Measurements from ENCODE around the gene COL1A2. TPM values are rescaled to one million over a fixed set of nuclear protein-coding genes. Genes with fewer than 3 reads are reported as not detected.

The COL1A2 gene
- total RNA-seq, 1 experiment from 2014 or later, result 81.2 TPM

DNA sequence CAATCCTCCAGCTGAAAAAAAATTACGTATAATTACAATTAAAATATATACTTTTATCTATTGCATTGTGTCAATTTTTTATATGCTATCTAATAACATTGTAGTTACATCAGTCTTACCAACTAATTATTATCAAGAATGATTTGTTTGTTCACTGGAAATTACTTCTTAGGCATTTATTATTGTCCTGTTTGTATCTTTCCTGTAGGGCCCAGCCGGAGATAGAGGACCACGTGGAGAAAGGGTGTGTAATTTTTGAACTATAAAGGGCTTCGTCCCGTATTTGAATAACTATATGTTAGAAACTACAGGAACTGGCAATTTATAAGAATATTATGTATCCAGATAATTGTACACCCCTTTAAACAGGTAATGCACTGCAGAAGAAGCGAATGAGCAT, 4.1 kb downstream of the COL1A2 start:
- Mint-ChIP-seq H3K4me1 (peaks cover 17% of the 10 kb centered on the region), H3K27me3 (ENCODE audit: low read depth) (peaks cover 2% of the 10 kb centered on the region), H3K4me3 (no peak overlapping the region), H3K36me3 (peaks cover 29% of the 10 kb centered on the region), H3K9me3 (no peaks in the 10 kb centered on the region), H3K27ac (no peak overlapping the region)
- ATAC-seq, result no peak
- POLR2A ChIA-PET, result no interaction called here
- CTCF ChIA-PET, result interaction anchor here (6.2 kb wide), 1 partner anchor 111 kb away, joined by 380 read pairs; no protein-coding TSS in a partner anchor
- TF ChIP-seq, protein P1, sequence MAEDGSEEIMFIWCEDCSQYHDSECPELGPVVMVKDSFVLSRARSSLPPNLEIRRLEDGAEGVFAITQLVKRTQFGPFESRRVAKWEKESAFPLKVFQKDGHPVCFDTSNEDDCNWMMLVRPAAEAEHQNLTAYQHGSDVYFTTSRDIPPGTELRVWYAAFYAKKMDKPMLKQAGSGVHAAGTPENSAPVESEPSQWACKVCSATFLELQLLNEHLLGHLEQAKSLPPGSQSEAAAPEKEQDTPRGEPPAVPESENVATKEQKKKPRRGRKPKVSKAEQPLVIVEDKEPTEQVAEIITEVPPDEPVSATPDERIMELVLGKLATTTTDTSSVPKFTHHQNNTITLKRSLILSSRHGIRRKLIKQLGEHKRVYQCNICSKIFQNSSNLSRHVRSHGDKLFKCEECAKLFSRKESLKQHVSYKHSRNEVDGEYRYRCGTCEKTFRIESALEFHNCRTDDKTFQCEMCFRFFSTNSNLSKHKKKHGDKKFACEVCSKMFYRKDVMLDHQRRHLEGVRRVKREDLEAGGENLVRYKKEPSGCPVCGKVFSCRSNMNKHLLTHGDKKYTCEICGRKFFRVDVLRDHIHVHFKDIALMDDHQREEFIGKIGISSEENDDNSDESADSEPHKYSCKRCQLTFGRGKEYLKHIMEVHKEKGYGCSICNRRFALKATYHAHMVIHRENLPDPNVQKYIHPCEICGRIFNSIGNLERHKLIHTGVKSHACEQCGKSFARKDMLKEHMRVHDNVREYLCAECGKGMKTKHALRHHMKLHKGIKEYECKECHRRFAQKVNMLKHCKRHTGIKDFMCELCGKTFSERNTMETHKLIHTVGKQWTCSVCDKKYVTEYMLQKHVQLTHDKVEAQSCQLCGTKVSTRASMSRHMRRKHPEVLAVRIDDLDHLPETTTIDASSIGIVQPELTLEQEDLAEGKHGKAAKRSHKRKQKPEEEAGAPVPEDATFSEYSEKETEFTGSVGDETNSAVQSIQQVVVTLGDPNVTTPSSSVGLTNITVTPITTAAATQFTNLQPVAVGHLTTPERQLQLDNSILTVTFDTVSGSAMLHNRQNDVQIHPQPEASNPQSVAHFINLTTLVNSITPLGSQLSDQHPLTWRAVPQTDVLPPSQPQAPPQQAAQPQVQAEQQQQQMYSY (CRISPR knock-in tag; IDR thresholded peaks at IDR 0.05), result no peak
- TF ChIP-seq NFYB (CRISPR knock-in tag; conservative IDR thresholded peaks at IDR 0.05; ENCODE audit: low read depth) (no peak), TEAD4 (CRISPR knock-in tag; IDR thresholded peaks at IDR 0.05) (no peak), TEAD1 (CRISPR knock-in tag; IDR thresholded peaks at IDR 0.05) (no peak), GABPB1 (CRISPR knock-in tag; IDR thresholded peaks at IDR 0.05) (no peak), SMAD4 (CRISPR knock-in tag; IDR thresholded peaks at IDR 0.05) (no peak), FOXP1 (CRISPR knock-in tag; IDR thresholded peaks at IDR 0.05; ENCODE audit: borderline replicate concordance) (no peak), MYBL2 (CRISPR knock-in tag; IDR thresholded peaks at IDR 0.05) (no peak), TCF7 (CRISPR knock-in tag; IDR thresholded peaks at IDR 0.05; ENCODE audit: low read depth) (no peak), ZNF121 (CRISPR knock-in tag; IDR thresholded peaks at IDR 0.05) (no peak)
- TF ChIP-seq, protein P2, sequence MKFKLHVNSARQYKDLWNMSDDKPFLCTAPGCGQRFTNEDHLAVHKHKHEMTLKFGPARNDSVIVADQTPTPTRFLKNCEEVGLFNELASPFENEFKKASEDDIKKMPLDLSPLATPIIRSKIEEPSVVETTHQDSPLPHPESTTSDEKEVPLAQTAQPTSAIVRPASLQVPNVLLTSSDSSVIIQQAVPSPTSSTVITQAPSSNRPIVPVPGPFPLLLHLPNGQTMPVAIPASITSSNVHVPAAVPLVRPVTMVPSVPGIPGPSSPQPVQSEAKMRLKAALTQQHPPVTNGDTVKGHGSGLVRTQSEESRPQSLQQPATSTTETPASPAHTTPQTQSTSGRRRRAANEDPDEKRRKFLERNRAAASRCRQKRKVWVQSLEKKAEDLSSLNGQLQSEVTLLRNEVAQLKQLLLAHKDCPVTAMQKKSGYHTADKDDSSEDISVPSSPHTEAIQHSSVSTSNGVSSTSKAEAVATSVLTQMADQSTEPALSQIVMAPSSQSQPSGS (CRISPR knock-in tag; IDR thresholded peaks at IDR 0.05; ENCODE audit: borderline replicate concordance, low read depth), result no peak
- TF ChIP-seq, protein P3, sequence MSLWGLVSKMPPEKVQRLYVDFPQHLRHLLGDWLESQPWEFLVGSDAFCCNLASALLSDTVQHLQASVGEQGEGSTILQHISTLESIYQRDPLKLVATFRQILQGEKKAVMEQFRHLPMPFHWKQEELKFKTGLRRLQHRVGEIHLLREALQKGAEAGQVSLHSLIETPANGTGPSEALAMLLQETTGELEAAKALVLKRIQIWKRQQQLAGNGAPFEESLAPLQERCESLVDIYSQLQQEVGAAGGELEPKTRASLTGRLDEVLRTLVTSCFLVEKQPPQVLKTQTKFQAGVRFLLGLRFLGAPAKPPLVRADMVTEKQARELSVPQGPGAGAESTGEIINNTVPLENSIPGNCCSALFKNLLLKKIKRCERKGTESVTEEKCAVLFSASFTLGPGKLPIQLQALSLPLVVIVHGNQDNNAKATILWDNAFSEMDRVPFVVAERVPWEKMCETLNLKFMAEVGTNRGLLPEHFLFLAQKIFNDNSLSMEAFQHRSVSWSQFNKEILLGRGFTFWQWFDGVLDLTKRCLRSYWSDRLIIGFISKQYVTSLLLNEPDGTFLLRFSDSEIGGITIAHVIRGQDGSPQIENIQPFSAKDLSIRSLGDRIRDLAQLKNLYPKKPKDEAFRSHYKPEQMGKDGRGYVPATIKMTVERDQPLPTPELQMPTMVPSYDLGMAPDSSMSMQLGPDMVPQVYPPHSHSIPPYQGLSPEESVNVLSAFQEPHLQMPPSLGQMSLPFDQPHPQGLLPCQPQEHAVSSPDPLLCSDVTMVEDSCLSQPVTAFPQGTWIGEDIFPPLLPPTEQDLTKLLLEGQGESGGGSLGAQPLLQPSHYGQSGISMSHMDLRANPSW (CRISPR knock-in tag; conservative IDR thresholded peaks at IDR 0.05; ENCODE audit: low read depth), result no peak
- TF ChIP-seq, protein P4, sequence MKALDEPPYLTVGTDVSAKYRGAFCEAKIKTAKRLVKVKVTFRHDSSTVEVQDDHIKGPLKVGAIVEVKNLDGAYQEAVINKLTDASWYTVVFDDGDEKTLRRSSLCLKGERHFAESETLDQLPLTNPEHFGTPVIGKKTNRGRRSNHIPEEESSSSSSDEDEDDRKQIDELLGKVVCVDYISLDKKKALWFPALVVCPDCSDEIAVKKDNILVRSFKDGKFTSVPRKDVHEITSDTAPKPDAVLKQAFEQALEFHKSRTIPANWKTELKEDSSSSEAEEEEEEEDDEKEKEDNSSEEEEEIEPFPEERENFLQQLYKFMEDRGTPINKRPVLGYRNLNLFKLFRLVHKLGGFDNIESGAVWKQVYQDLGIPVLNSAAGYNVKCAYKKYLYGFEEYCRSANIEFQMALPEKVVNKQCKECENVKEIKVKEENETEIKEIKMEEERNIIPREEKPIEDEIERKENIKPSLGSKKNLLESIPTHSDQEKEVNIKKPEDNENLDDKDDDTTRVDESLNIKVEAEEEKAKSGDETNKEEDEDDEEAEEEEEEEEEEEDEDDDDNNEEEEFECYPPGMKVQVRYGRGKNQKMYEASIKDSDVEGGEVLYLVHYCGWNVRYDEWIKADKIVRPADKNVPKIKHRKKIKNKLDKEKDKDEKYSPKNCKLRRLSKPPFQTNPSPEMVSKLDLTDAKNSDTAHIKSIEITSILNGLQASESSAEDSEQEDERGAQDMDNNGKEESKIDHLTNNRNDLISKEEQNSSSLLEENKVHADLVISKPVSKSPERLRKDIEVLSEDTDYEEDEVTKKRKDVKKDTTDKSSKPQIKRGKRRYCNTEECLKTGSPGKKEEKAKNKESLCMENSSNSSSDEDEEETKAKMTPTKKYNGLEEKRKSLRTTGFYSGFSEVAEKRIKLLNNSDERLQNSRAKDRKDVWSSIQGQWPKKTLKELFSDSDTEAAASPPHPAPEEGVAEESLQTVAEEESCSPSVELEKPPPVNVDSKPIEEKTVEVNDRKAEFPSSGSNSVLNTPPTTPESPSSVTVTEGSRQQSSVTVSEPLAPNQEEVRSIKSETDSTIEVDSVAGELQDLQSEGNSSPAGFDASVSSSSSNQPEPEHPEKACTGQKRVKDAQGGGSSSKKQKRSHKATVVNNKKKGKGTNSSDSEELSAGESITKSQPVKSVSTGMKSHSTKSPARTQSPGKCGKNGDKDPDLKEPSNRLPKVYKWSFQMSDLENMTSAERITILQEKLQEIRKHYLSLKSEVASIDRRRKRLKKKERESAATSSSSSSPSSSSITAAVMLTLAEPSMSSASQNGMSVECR (CRISPR knock-in tag; IDR thresholded peaks at IDR 0.05; ENCODE audit: borderline replicate concordance), result no peak
- TF ChIP-seq, protein P5, sequence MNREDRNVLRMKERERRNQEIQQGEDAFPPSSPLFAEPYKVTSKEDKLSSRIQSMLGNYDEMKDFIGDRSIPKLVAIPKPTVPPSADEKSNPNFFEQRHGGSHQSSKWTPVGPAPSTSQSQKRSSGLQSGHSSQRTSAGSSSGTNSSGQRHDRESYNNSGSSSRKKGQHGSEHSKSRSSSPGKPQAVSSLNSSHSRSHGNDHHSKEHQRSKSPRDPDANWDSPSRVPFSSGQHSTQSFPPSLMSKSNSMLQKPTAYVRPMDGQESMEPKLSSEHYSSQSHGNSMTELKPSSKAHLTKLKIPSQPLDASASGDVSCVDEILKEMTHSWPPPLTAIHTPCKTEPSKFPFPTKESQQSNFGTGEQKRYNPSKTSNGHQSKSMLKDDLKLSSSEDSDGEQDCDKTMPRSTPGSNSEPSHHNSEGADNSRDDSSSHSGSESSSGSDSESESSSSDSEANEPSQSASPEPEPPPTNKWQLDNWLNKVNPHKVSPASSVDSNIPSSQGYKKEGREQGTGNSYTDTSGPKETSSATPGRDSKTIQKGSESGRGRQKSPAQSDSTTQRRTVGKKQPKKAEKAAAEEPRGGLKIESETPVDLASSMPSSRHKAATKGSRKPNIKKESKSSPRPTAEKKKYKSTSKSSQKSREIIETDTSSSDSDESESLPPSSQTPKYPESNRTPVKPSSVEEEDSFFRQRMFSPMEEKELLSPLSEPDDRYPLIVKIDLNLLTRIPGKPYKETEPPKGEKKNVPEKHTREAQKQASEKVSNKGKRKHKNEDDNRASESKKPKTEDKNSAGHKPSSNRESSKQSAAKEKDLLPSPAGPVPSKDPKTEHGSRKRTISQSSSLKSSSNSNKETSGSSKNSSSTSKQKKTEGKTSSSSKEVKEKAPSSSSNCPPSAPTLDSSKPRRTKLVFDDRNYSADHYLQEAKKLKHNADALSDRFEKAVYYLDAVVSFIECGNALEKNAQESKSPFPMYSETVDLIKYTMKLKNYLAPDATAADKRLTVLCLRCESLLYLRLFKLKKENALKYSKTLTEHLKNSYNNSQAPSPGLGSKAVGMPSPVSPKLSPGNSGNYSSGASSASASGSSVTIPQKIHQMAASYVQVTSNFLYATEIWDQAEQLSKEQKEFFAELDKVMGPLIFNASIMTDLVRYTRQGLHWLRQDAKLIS (CRISPR knock-in tag; IDR thresholded peaks at IDR 0.05; ENCODE audit: borderline replicate concordance), result no peak
- no peak for DNase-seq (ENCODE audit: low spot score)

All from WTC11 (cell line).